H9 (cell line): Measurements from ENCODE around the gene UVRAG. TPM values are rescaled to one million over a fixed set of nuclear protein-coding genes. Genes with fewer than 3 reads are reported as not detected.

Source experiments
- DNase-seq: peaks from one replicate; pipeline ENCODE4 v3.0.0-alpha.2; 2017
- H2AFZ ChIP-seq: one replicate; pipeline ENCODE4 v1.6.1; 2013; ENCODE audit warnings: mild to moderate bottlenecking, low read length, control low read depth, moderate library complexity
- H2AK5ac ChIP-seq: 2 replicates; pipeline ENCODE4 v1.6.1; 2013; ENCODE audit warnings: low read length, control low read depth, mixed read lengths; ENCODE audit not compliant: insufficient read length
- H2BK120ac ChIP-seq: one replicate; pipeline ENCODE4 v1.6.1; 2013; ENCODE audit warnings: low read depth, mild to moderate bottlenecking, low read length, control low read depth, inconsistent platforms; ENCODE audit not compliant: poor library complexity, severe bottlenecking
- H2BK12ac ChIP-seq: 2 replicates; pipeline ENCODE4 v1.6.1; 2013; ENCODE audit warnings: low read length, control low read depth, mixed read lengths, low read depth; ENCODE audit not compliant: insufficient read length
- H2BK15ac ChIP-seq: 2 replicates; pipeline ENCODE4 v1.6.1; 2013; ENCODE audit warnings: low read depth, low read length, control low read depth
- H2BK20ac ChIP-seq: one replicate; pipeline ENCODE4 v1.6.1; 2013; ENCODE audit warnings: low read depth, mild to moderate bottlenecking, low read length, control low read depth, inconsistent platforms; ENCODE audit not compliant: poor library complexity, severe bottlenecking
- H2BK5ac ChIP-seq: 2 replicates; pipeline ENCODE4 v1.6.1; 2013; ENCODE audit warnings: low read length, control low read depth, mixed read lengths; ENCODE audit not compliant: insufficient read length
- H3K14ac ChIP-seq: 2 replicates; pipeline ENCODE4 v1.6.1; 2013; ENCODE audit warnings: low read length, control low read depth; ENCODE audit not compliant: insufficient read depth
- H3K18ac ChIP-seq: 2 replicates; pipeline ENCODE4 v1.6.1; 2013; ENCODE audit warnings: low read depth, mild to moderate bottlenecking, mixed read lengths, low read length, control low read depth; ENCODE audit not compliant: insufficient read length
- H3K23ac ChIP-seq: 2 replicates; pipeline ENCODE4 v1.6.1; 2013; ENCODE audit warnings: low read length, control low read depth, mixed read lengths, low read depth; ENCODE audit not compliant: insufficient read length
- H3K23me2 ChIP-seq: 2 replicates; pipeline ENCODE4 v1.6.1; 2013; ENCODE audit warnings: low read depth, mild to moderate bottlenecking, mixed read lengths, low read length, control low read depth; ENCODE audit not compliant: insufficient read length, poor library complexity, severe bottlenecking
- H3K27ac ChIP-seq: 2 replicates; pipeline ENCODE4 v1.5.1; 2013; ENCODE audit warnings: low read length, control low read depth, mixed read lengths, low read depth; ENCODE audit not compliant: insufficient read length
- H3K27me3 ChIP-seq: 2 replicates; pipeline ENCODE4 v1.6.1; 2013; ENCODE audit warnings: low read length, control low read depth, inconsistent platforms; ENCODE audit not compliant: insufficient read depth
- H3K4ac ChIP-seq: 2 replicates; pipeline ENCODE4 v1.6.1; 2013; ENCODE audit warnings: low read depth, mild to moderate bottlenecking, control low read depth, inconsistent platforms, low read length, moderate library complexity
- H3K4me1 ChIP-seq: 2 replicates; pipeline ENCODE4 v1.6.1; 2013; ENCODE audit warnings: low read length, control low read depth, inconsistent platforms; ENCODE audit not compliant: insufficient read depth
- H3K4me2 ChIP-seq: 2 replicates; pipeline ENCODE4 v1.6.1; 2013; ENCODE audit warnings: low read length, control low read depth, mixed read lengths; ENCODE audit not compliant: insufficient read length, insufficient read depth
- H3K56ac ChIP-seq: 2 replicates; pipeline ENCODE4 v1.6.1; 2013; ENCODE audit warnings: low read depth, mild to moderate bottlenecking, mixed read lengths, low read length, control low read depth; ENCODE audit not compliant: insufficient read length
- H3K79me1 ChIP-seq: 2 replicates; pipeline ENCODE4 v1.6.1; 2013; ENCODE audit warnings: low read depth, mild to moderate bottlenecking, moderate library complexity, low read length, control low read depth, inconsistent platforms; ENCODE audit not compliant: insufficient read depth, poor library complexity, severe bottlenecking
- H3K79me2 ChIP-seq: 2 replicates; pipeline ENCODE4 v1.6.1; 2013; ENCODE audit warnings: low read length, control low read depth, inconsistent platforms; ENCODE audit not compliant: insufficient read depth
- H3K9ac ChIP-seq: 2 replicates; pipeline ENCODE4 v1.6.1; 2013; ENCODE audit warnings: low read length, control low read depth, mixed read lengths; ENCODE audit not compliant: insufficient read length; ENCODE audit errors: extremely low read depth
- H3K9me3 ChIP-seq: one replicate; pipeline ENCODE4 v1.6.1; 2013; ENCODE audit warnings: low read depth, low read length, inconsistent platforms; ENCODE audit not compliant: control insufficient read depth
- H3T11ph ChIP-seq: one replicate; pipeline ENCODE4 v1.6.1; 2013; ENCODE audit warnings: mild to moderate bottlenecking, low read length, control low read depth, inconsistent platforms
- H4K20me1 ChIP-seq: one replicate; pipeline ENCODE4 v1.6.1; 2013; ENCODE audit not compliant: control insufficient read depth, insufficient read length, insufficient read depth
- H4K5ac ChIP-seq: 2 replicates; pipeline ENCODE4 v1.6.1; 2013; ENCODE audit warnings: low read depth, mild to moderate bottlenecking, mixed read lengths, low read length, control low read depth; ENCODE audit not compliant: insufficient read length
- H4K8ac ChIP-seq: replicated peaks from 2 replicates; pipeline ENCODE4 v1.6.1; 2013; ENCODE audit warnings: low read length, control low read depth, mixed read lengths, low read depth; ENCODE audit not compliant: insufficient read length
- H4K91ac ChIP-seq: 2 replicates; pipeline ENCODE4 v1.6.1; 2013; ENCODE audit warnings: low read depth, mild to moderate bottlenecking, moderate library complexity, mixed read lengths, low read length, control low read depth; ENCODE audit not compliant: insufficient read length
- H3K27ac Mint-ChIP-seq, 3 experiments: 2 replicates in 2 of 3; 3 replicates in 1 of 3; pipeline ENCODE4 v1.8.0; 2020 to 2021; ENCODE audit warnings: mixed read lengths in 3 of 3, mild to moderate bottlenecking in 1 of 3, moderate library complexity in 1 of 3
- H3K27me3 Mint-ChIP-seq: 2 replicates; pipeline ENCODE4 v1.8.0; 2021; ENCODE audit warnings: low read depth, mild to moderate bottlenecking, moderate library complexity, mixed read lengths
- H3K36me3 Mint-ChIP-seq, 3 experiments: 2 replicates in 2 of 3; 3 replicates in 1 of 3; pipeline ENCODE4 v1.8.0; 2020 to 2021; ENCODE audit warnings: low read depth in 3 of 3, mixed read lengths in 3 of 3; ENCODE audit not compliant: insufficient read depth in 1 of 3
- H3K4me1 Mint-ChIP-seq, 2 experiments: 2 replicates each; pipeline ENCODE4 v1.8.0; 2020; ENCODE audit warnings: mixed read lengths in 2 of 2
- H3K4me3 Mint-ChIP-seq, 2 experiments: 2 replicates in 1 of 2; 3 replicates in 1 of 2; pipeline ENCODE4 v1.8.0; 2020 to 2021; ENCODE audit warnings: mild to moderate bottlenecking in 2 of 2, mixed read lengths in 2 of 2, moderate library complexity in 1 of 2
- H3K9me3 Mint-ChIP-seq, 2 experiments: 2 replicates in 1 of 2; 3 replicates in 1 of 2; pipeline ENCODE4 v1.8.0; 2020; ENCODE audit warnings: mild to moderate bottlenecking in 2 of 2, mixed read lengths in 2 of 2, moderate library complexity in 1 of 2
- WGBS: extraction: QIAGEN DNeasy Blood & Tissue Kit; methylation state at CpG from one replicate; pipeline ENCODE4 v1.1.7; 2013; ENCODE audit warnings: missing lambda C conversion rate, low lambda C conversion rate, mixed read lengths; ENCODE audit not compliant: insufficient read length; ENCODE audit errors: extremely low coverage; 5-methylcytosine and 5-hydroxymethylcytosine counted together
- total RNA-seq: library from RNA; stranded (reverse); gene quantifications from 2 replicates; pipeline ENCODE4 v1.2.1, GENCODE V29; 2021
- TF ChIP-seq, protein P1 (sequence below): fragments of 200-600 bp; sonication (generic); conservative IDR thresholded peaks from 3 replicates; pipeline ENCODE4 v1.8.0; 2021; ENCODE audit warnings: antibody characterized with exemption, mild to moderate bottlenecking

UVRAG gene
- total RNA-seq, 1 experiment from 2014 or later = 18.5 TPM

DNA sequence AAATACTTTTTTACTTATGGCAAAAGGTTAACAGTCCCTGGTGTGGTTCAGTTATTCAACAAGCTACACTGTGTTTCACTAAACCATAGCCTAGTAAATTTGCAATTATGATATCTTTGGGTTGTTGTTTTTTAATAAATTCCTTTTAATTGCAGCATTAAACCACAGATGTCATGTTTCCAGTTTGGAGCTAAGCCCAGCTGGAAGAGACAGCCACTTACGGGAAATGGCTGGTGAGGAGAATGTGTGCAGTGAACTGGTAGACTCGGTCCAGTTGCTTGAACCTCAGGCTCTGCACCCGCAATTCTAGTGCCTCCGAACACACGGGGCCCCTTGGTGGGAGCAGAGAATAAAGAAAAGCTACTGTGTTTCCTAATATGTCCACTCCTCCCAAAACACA is 320.5 kb downstream of the UVRAG start:
- no peak overlapping the region for H3K4me2 ChIP-seq
- H3K23me2 ChIP-seq = no peaks in the 10 kb centered on the region
- H2AFZ ChIP-seq = no peak overlapping the region
- no peak overlapping the region for H3K18ac ChIP-seq
- H3K27ac ChIP-seq = no peak overlapping the region
- no peaks in the 10 kb centered on the region; the same call in 1 of the 2 replicates for H3K4me1 ChIP-seq
- no peak overlapping the region for H4K5ac ChIP-seq
- no peaks in the 10 kb centered on the region for H3K79me1 ChIP-seq
- Mint-ChIP-seq H3K27me3 (no peaks in the 10 kb centered on the region), H3K4me3 (no peak overlapping the region), H3K36me3 (peaks cover 0 to 13% (median 0%) of the 10 kb centered on the region in 3 experiments; a peak in 2 of 7 replicates), H3K9me3 (no peaks in the 10 kb centered on the region), H3K4me1 (no peaks in the 10 kb centered on the region), H3K27ac (no peak overlapping the region)
- H3K79me2 ChIP-seq = no peaks in the 10 kb centered on the region
- H4K91ac ChIP-seq = no peak overlapping the region
- H2BK12ac ChIP-seq = no peak overlapping the region
- H3K56ac ChIP-seq = no peak overlapping the region
- WGBS = no CpG with 5 or more reads among the region's 5 CpGs
- no peaks in the 10 kb centered on the region for H3K27me3 ChIP-seq
- no peak overlapping the region for H3T11ph ChIP-seq
- H3K9ac ChIP-seq = no peak overlapping the region
- H2BK20ac ChIP-seq = no peak overlapping the region
- no peak overlapping the region for H4K8ac ChIP-seq
- TF ChIP-seq, protein P1, sequence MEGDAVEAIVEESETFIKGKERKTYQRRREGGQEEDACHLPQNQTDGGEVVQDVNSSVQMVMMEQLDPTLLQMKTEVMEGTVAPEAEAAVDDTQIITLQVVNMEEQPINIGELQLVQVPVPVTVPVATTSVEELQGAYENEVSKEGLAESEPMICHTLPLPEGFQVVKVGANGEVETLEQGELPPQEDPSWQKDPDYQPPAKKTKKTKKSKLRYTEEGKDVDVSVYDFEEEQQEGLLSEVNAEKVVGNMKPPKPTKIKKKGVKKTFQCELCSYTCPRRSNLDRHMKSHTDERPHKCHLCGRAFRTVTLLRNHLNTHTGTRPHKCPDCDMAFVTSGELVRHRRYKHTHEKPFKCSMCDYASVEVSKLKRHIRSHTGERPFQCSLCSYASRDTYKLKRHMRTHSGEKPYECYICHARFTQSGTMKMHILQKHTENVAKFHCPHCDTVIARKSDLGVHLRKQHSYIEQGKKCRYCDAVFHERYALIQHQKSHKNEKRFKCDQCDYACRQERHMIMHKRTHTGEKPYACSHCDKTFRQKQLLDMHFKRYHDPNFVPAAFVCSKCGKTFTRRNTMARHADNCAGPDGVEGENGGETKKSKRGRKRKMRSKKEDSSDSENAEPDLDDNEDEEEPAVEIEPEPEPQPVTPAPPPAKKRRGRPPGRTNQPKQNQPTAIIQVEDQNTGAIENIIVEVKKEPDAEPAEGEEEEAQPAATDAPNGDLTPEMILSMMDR = no peak
- no peak overlapping the region for H2BK15ac ChIP-seq
- H2BK5ac ChIP-seq = no peak overlapping the region
- H3K4ac ChIP-seq = no peak overlapping the region
- H2AK5ac ChIP-seq = no peak overlapping the region
- no peaks in the 10 kb centered on the region for H4K20me1 ChIP-seq
- no peak for DNase-seq
- H3K14ac ChIP-seq = no peak overlapping the region
- no peak overlapping the region for H2BK120ac ChIP-seq
- H3K23ac ChIP-seq = no peak overlapping the region
- no peaks in the 10 kb centered on the region for H3K9me3 ChIP-seq
